HepG2 (cell line): ENCODE results near the gene HOXA6. TPM values are rescaled to one million over a fixed set of nuclear protein-coding genes. Genes with fewer than 3 reads are reported as not detected.
A peak's percentile ranks its signal among the peaks of the same experiment; 100 is the strongest.

ENCODE experiments used
- ATAC-seq: fragments of 200-7000 bp; cut with Tn5 transposase; 3 replicates; pipeline ENCODE4 v1.9.1; 2020; ENCODE audit warnings: mild to moderate bottlenecking, moderate library complexity
- BruUV-seq: library from RNA; stranded (reverse); fragments of 400-500 nt; replicated peaks from 2 replicates; lab custom pipeline; 2021; lab: Mats Ljungman, UMichigan
- CTCF ChIA-PET: fragments of 300-600 bp; formaldehyde crosslinking; extraction: SDS; loops from one replicate; lab custom pipeline; 2021; ENCODE audit warnings: low total read pairs, inconsistent platforms, low intra/inter-chr PET ratio; lab: Yijun Ruan, JAX
- POLR2A ChIA-PET: fragments of 350-600 bp; sonication (Branson Sonifier 250); formaldehyde crosslinking; loops from one replicate; lab custom pipeline; 2020; ENCODE audit warnings: antibody characterized with exemption, inconsistent platforms; lab: Yijun Ruan, JAX
- DNase-seq: peaks from one replicate; pipeline ENCODE4 v3.0.0-alpha.2; 2015; ENCODE audit warnings: low spot score
- FAIRE-seq: peaks from 3 replicates; lab custom pipeline; 2011; peaks lifted over from hg19 to GRCh38; lab: Jason Lieb, UNC
- H2AFZ ChIP-seq: one replicate; pipeline ENCODE4 v1.6.1; 2011; ENCODE audit warnings: low read length, inconsistent platforms
- H3K27ac ChIP-seq: fragments of 300-600 bp; 3 replicates; pipeline ENCODE4 v1.8.0; 2011; ENCODE audit warnings: mixed run types, mild to moderate bottlenecking, mixed read lengths, low read length, inconsistent platforms; ENCODE audit not compliant: insufficient read depth; ENCODE audit errors: extremely low read length
- H3K27me3 ChIP-seq, 2 experiments: fragments of 200-600 bp in 1 of 2; 2 replicates in 1 of 2; 3 replicates in 1 of 2; pipeline versions ENCODE4 v1.6.0 to v1.8.0; 2011; ENCODE audit warnings: low read length in 2 of 2, mild to moderate bottlenecking in 2 of 2, moderate library complexity in 2 of 2, inconsistent platforms in 1 of 2; ENCODE audit not compliant: insufficient read depth in 2 of 2, control insufficient read depth in 1 of 2
- H3K36me3 ChIP-seq, 2 experiments: fragments of 200-600 bp in 1 of 2; replicated peaks in 1 of 2; 2 replicates in 1 of 2; 3 replicates in 1 of 2; pipeline versions ENCODE4 v1.5.1 to v1.8.0; 2011; ENCODE audit warnings: low read length in 2 of 2, inconsistent platforms in 1 of 2; ENCODE audit not compliant: insufficient read depth in 2 of 2, control insufficient read depth in 1 of 2
- H3K4me1 ChIP-seq: 2 replicates; pipeline ENCODE4 v1.5.1; 2012; ENCODE audit warnings: low read length, inconsistent platforms; ENCODE audit not compliant: insufficient read depth
- H3K4me2 ChIP-seq: 2 replicates; pipeline ENCODE4 v1.6.0; 2011; ENCODE audit warnings: low read depth, low read length, inconsistent platforms
- H3K4me3 ChIP-seq, 3 experiments: fragments of 200-600 bp in 1 of 3; sonication (generic), shearing (Covaris generic) in 1 of 3; replicated peaks in 1 of 3; 2 replicates each; pipeline ENCODE4 v1.5.1; 2011 to 2016; ENCODE audit warnings: low read length in 3 of 3, inconsistent platforms in 2 of 3, low read depth in 2 of 3, mild to moderate bottlenecking in 2 of 3, control low read depth in 1 of 3, mixed read lengths in 1 of 3; ENCODE audit not compliant: insufficient read depth in 1 of 3
- H3K79me2 ChIP-seq: one replicate; pipeline ENCODE4 v1.6.1; 2011; ENCODE audit warnings: low read length, inconsistent platforms; ENCODE audit not compliant: insufficient read depth
- H3K9ac ChIP-seq: 2 replicates; pipeline ENCODE4 v1.6.0; 2011; ENCODE audit warnings: mild to moderate bottlenecking, low read depth, low read length, inconsistent platforms; ENCODE audit not compliant: insufficient read depth
- H3K9me3 ChIP-seq: 2 replicates; pipeline ENCODE4 v1.5.1; 2012; ENCODE audit warnings: mild to moderate bottlenecking, low read length
- H4K20me1 ChIP-seq: 2 replicates; pipeline ENCODE4 v1.6.0; 2011; ENCODE audit warnings: inconsistent platforms, mild to moderate bottlenecking, low read length, moderate library complexity; ENCODE audit not compliant: insufficient read depth
- AGO2 ChIP-seq: fragments of 200-400 bp; formaldehyde crosslinking; optimal IDR thresholded peaks from 2 replicates; pipeline ENCODE3; 2017; ENCODE audit warnings: mild to moderate bottlenecking, low read depth, low read length, moderate library complexity
- ARID2 ChIP-seq: sonication (generic); formaldehyde crosslinking; IDR thresholded peaks from 2 replicates; pipeline ENCODE4 v1.8.1; 2022; ENCODE audit warnings: mild to moderate bottlenecking, missing genetic modification reagents, borderline replicate concordance
- BCL6 ChIP-seq: IDR thresholded peaks from 2 replicates; pipeline ENCODE4 v1.6.1; 2016; ENCODE audit warnings: missing genetic modification reagents, missing compliant biosample characterization
- CBFB ChIP-seq: sonication (generic); formaldehyde crosslinking; IDR thresholded peaks from 2 replicates; pipeline ENCODE4 v1.4.0; 2020; ENCODE audit warnings: missing genetic modification reagents
- FOSL2 ChIP-seq: sonication (generic); formaldehyde crosslinking; IDR thresholded peaks from 2 replicates; pipeline ENCODE4 v1.4.0; 2020; ENCODE audit warnings: missing genetic modification reagents
- FOXA3 ChIP-seq: IDR thresholded peaks from 2 replicates; pipeline ENCODE4 v1.6.1; 2016; ENCODE audit warnings: missing genetic modification reagents, missing compliant biosample characterization
- KDM2A ChIP-seq: sonication (generic); formaldehyde crosslinking; IDR thresholded peaks from 2 replicates; pipeline ENCODE4 v1.4.0; 2020; ENCODE audit warnings: low read depth, missing genetic modification reagents, borderline replicate concordance
- KMT2A ChIP-seq: sonication (generic); formaldehyde crosslinking; IDR thresholded peaks from 2 replicates; pipeline ENCODE4 v1.4.0; 2020; ENCODE audit warnings: missing genetic modification reagents
- MIER3 ChIP-seq: IDR thresholded peaks from 2 replicates; pipeline ENCODE4 v1.6.1; 2016; ENCODE audit warnings: missing compliant biosample characterization, borderline replicate concordance
- SMAD1 ChIP-seq: sonication (generic); formaldehyde crosslinking; IDR thresholded peaks from 2 replicates; pipeline ENCODE4 v1.4.0; 2020; ENCODE audit warnings: missing genetic modification reagents, low read depth, mild to moderate bottlenecking, borderline replicate concordance
- ZNF256 ChIP-seq: sonication (generic); formaldehyde crosslinking; conservative IDR thresholded peaks from 2 replicates; pipeline ENCODE4 v1.4.0; 2020; ENCODE audit warnings: missing genetic modification reagents
- ZNF30 ChIP-seq: sonication (generic); formaldehyde crosslinking; IDR thresholded peaks from 2 replicates; pipeline ENCODE4 v1.5.0; 2020; ENCODE audit warnings: mild to moderate bottlenecking, missing genetic modification reagents
- WGBS: methylation state at CpG from one replicate; pipeline ENCODE4 v1.1.6; 2017; ENCODE audit warnings: low lambda C conversion rate; 5-methylcytosine and 5-hydroxymethylcytosine counted together
- in situ Hi-C: cut with HindIII; loops from 2 replicates; pipeline ENCODE4 v1.10.0; 2017; ENCODE audit warnings: low pct_unique_long_range_greater_than_20kb; ENCODE audit not compliant: extremely low pct_ligation_motif_present
- intact Hi-C: fragments of 100-400 bp; cut with micrococcal nuclease; formaldehyde crosslinking; loops from one replicate; pipeline ENCODE4 v1.10.0; 2022; ENCODE audit not compliant: unreplicated experiment
- polyA plus RNA-seq, 8 experiments: library from polyadenylated mRNA; depleted of rRNA in 3 of 8; stranded (reverse) in 7 of 8; unstranded in 1 of 8; fragments of >200 nt; fragmentation: Illumina TruSeq in 4 of 8; extraction: Trizol in 4 of 8; gene quantifications; 2 replicates each; pipeline versions ENCODE4 v1.2.1 to v1.2.3, GENCODE V29; 2011 to 2016; ENCODE audit warnings: low read depth in 4 of 8, missing spikeins in 1 of 8, mixed read lengths in 1 of 8; ENCODE audit not compliant: insufficient read depth in 1 of 8
- total RNA-seq, 5 experiments: library from RNA; depleted of rRNA; stranded (reverse); fragments of >200 nt; fragmentation: Illumina TruSeq; extraction: Trizol; gene quantifications; 2 replicates each; pipeline ENCODE4 v1.2.3, GENCODE V29; 2016; ENCODE audit warnings: low read depth in 1 of 5
- TF ChIP-seq, protein P1 (sequence below): IDR thresholded peaks from 2 replicates; pipeline ENCODE4 v1.6.1; 2012; ENCODE audit warnings: inconsistent platforms
- TF ChIP-seq, protein P2 (sequence below): IDR thresholded peaks from 2 replicates; pipeline ENCODE4 v1.4.0; 2020; ENCODE audit warnings: mild to moderate bottlenecking, missing genetic modification reagents
- TF ChIP-seq, protein P3 (sequence below): sonication (generic); formaldehyde crosslinking; IDR thresholded peaks from 2 replicates; pipeline ENCODE4 v1.4.0; 2020; ENCODE audit warnings: missing genetic modification reagents, mild to moderate bottlenecking, borderline replicate concordance

The HOXA6 gene
- total and polyA plus RNA-seq, 2 of the 13 experiments (the other 11 are each of a cell fraction or from before 2014, with no cell fraction given): 1.3 to 1.5 TPM

DNA sequence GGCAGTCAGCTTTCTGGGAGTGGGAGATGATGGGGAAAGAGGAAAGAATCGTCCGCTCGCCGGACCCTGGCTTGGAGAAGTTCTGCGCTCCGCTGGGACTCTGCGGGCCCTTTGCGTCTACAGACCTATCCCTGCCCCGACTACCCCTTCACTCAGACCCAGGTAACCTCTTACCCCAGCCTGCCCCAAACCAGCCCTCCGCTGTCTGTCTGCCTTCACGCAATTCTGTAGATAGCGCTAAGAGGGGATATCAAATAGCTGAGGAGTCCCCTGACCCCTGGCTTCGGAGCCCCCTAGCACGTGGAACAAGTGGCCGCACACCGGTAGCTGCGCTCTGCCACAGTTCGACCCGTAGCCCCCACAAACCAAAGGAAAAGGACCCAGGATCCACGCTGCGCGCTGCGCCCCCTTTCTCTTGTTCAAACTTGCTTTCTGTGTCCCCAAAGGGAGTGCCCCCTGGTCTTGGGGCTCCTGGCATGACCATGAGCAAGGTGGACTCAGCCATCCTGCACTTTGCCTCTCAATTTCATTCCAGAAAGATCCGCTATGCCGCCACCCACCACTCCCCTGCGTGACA is 24.0 kb downstream of the HOXA6 start (continued):
- peak; percentile 11; the same call in 1 of the 2 replicates for TF ChIP-seq KDM2A (CRISPR knock-in tag)
- TF ChIP-seq ZNF30 (CRISPR knock-in tag): no peak
- TF ChIP-seq, protein P1, sequence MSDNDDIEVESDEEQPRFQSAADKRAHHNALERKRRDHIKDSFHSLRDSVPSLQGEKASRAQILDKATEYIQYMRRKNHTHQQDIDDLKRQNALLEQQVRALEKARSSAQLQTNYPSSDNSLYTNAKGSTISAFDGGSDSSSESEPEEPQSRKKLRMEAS: 0 out of 2 replicates have a peak, but pooled peaks have one; percentile 9
- TF ChIP-seq AGO2: peak; percentile 9
- TF ChIP-seq SMAD1: 0 out of 2 replicates have a peak, but pooled peaks have one; percentile 2

DNA sequence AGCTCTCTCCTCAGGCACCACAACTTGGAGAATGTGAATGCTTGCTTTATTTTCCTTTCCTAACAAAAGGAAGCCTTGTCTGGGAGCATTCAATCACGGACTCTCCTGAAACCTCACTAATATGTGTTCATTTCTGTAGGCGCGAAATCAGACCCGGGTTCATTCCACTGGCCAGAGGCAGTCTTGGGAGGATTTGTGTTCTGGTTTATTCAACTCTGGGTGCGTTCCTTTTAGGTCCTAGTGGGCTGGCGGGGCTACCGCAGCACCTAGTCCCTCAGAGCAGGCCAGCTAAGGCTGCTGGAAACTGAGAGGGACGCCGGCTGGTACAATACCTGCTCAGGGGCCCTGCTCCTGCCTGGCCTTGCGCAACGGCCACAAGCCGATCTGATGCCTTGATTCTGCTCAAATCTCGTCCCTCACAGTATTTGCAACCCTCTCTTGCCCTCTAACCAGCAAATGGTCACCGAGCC is 24.5 kb downstream of the HOXA6 start:
- Histone ChIP-seq H3K4me1 (peaks cover 81% of the 10 kb centered on the region), H3K36me3 (peaks cover 0 to 8% of the 10 kb centered on the region in 2 experiments; a peak in 1 of 5 replicates), H3K27ac (peak overlapping the region; percentile 96), H3K79me2 (peaks cover 51% of the 10 kb centered on the region), H3K9ac (peak overlapping the region; percentile 88), H3K9me3 (no peaks in the 10 kb centered on the region), H3K4me3 (peak overlapping the region; percentile 82 to 95 (median 87)), H3K27me3 (no peaks in the 10 kb centered on the region; a peak in 1 of 5 replicates), H3K4me2 (peak overlapping the region; percentile 87), H2AFZ (no peak overlapping the region), H4K20me1 (peaks cover 7% of the 10 kb centered on the region)
- intact Hi-C loops (no loop called here), in situ Hi-C loops (no loop called here)
- TSS peak; percentile 85 for BruUV-seq
- POLR2A ChIA-PET: interaction anchor here (1.6 to 5.8 kb wide), 9 partner anchors 9 to 433 kb away, joined by 5 to 118 read pairs (median 10); partner anchors contain the start of genes HOXA1, HOXA4 and SKAP2
- CTCF ChIA-PET: no interaction called here
- DNase-seq (peak; percentile 44), FAIRE-seq (peak; percentile 4), ATAC-seq (peak; percentile 67)
- 0% methylated on average over 6 of the region's 14 CpGs for WGBS
- TF ChIP-seq BCL6 (CRISPR knock-in tag) (peak; percentile 53; the same call in 1 of the 2 replicates), ARID2 (0 out of 2 replicates have a peak, but pooled peaks have one; percentile 20), CBFB (CRISPR knock-in tag) (0 out of 2 replicates have a peak, but pooled peaks have one; percentile 22), FOSL2 (CRISPR knock-in tag) (peak; percentile 13; the same call in 1 of the 2 replicates), KMT2A (0 out of 2 replicates have a peak, but pooled peaks have one; percentile 58), ZNF256 (CRISPR knock-in tag) (no peak), FOXA3 (0 out of 2 replicates have a peak, but pooled peaks have one; percentile 21), MIER3 (CRISPR knock-in tag) (peak; percentile 29; the same call in 1 of the 2 replicates), KDM2A (CRISPR knock-in tag) (peak; percentile 18; the same call in 1 of the 2 replicates)
- TF ChIP-seq, protein P2, sequence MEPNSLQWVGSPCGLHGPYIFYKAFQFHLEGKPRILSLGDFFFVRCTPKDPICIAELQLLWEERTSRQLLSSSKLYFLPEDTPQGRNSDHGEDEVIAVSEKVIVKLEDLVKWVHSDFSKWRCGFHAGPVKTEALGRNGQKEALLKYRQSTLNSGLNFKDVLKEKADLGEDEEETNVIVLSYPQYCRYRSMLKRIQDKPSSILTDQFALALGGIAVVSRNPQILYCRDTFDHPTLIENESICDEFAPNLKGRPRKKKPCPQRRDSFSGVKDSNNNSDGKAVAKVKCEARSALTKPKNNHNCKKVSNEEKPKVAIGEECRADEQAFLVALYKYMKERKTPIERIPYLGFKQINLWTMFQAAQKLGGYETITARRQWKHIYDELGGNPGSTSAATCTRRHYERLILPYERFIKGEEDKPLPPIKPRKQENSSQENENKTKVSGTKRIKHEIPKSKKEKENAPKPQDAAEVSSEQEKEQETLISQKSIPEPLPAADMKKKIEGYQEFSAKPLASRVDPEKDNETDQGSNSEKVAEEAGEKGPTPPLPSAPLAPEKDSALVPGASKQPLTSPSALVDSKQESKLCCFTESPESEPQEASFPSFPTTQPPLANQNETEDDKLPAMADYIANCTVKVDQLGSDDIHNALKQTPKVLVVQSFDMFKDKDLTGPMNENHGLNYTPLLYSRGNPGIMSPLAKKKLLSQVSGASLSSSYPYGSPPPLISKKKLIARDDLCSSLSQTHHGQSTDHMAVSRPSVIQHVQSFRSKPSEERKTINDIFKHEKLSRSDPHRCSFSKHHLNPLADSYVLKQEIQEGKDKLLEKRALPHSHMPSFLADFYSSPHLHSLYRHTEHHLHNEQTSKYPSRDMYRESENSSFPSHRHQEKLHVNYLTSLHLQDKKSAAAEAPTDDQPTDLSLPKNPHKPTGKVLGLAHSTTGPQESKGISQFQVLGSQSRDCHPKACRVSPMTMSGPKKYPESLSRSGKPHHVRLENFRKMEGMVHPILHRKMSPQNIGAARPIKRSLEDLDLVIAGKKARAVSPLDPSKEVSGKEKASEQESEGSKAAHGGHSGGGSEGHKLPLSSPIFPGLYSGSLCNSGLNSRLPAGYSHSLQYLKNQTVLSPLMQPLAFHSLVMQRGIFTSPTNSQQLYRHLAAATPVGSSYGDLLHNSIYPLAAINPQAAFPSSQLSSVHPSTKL (CRISPR knock-in tag): peak; percentile 65
- TF ChIP-seq, protein P3, sequence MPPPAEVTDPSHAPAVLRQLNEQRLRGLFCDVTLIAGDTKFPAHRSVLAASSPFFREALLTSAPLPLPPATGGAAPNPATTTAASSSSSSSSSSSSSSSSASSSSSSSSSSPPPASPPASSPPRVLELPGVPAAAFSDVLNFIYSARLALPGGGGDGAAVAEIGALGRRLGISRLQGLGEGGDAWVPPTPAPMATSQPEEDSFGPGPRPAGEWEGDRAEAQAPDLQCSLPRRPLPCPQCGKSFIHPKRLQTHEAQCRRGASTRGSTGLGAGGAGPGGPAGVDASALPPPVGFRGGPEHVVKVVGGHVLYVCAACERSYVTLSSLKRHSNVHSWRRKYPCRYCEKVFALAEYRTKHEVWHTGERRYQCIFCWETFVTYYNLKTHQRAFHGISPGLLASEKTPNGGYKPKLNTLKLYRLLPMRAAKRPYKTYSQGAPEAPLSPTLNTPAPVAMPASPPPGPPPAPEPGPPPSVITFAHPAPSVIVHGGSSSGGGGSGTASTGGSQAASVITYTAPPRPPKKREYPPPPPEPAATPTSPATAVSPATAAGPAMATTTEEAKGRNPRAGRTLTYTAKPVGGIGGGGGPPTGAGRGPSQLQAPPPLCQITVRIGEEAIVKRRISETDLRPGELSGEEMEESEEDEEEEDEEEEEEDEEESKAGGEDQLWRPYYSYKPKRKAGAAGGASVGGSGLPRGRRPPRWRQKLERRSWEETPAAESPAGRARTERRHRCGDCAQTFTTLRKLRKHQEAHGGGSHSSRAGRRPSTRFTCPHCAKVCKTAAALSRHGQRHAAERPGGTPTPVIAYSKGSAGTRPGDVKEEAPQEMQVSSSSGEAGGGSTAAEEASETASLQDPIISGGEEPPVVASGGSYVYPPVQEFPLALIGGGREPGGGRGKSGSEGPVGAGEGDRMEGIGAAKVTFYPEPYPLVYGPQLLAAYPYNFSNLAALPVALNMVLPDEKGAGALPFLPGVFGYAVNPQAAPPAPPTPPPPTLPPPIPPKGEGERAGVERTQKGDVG (CRISPR knock-in tag): peak; percentile 48; the same call in 1 of the 2 replicates
